Measurements from ENCODE around the gene MUC21. TPM values are rescaled to one million over a fixed set of nuclear protein-coding genes. Genes with fewer than 3 reads are reported as not detected.
A peak's percentile ranks its signal among the peaks of the same experiment; 100 is the strongest.

Gene MUC21
- total and polyA plus RNA-seq, 12 donors: 0.09 TPM; not detected in 11

DNA sequence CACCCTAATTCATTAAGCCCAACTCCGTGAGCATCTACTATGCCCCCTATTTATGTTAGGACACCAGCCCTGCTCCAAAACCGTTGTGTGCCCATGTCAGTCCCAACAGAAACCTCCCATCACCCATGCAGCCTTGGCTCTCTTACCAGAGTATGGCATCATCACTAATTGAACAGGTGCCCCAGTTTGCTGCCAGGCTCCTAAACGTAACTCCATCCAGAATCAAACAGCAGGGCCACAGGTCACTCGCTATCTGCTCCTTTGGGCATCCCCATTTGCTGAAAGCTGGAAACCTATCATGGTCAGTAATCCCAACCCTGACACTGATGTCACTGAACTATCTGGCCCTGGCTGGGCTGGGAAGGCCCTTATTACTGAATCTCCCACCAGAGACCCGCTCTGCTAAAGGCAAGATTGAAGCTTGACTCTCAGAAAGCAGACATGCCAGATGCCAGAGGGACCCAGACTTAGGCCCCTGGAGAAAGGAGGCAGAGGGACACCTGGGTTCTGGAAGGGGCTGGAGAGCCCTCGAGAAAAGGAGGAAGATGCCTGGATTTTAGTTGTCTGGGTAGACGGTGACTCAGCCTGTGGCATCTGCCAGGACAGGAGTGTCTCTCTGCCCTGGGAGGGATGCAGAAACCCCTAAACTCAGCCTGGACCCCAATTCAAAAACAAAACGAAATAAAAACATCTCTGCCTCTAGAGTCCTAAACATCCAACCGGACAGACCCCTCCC is 28.7 kb upstream of the MUC21 start:
- Histone ChIP-seq H3K4me3 (peak overlapping the region in 9 of 10 donors; percentile 30 to 60 (median 51)), H3K4me1 (peaks cover 0 to 18% (median 14%) of the 10 kb centered on the region in 9 donors), H3K9me3 (no peaks in the 10 kb centered on the region), H3K36me3 (no peaks in the 10 kb centered on the region), H3K27ac (peak overlapping the region in 5 of 10 donors; percentile 10 to 47 (median 41)), H3K27me3 (peaks cover 0 to 82% (median 5%) of the 10 kb centered on the region in 7 donors)
- no peak for DNase-seq
- TF ChIP-seq, protein P1, sequence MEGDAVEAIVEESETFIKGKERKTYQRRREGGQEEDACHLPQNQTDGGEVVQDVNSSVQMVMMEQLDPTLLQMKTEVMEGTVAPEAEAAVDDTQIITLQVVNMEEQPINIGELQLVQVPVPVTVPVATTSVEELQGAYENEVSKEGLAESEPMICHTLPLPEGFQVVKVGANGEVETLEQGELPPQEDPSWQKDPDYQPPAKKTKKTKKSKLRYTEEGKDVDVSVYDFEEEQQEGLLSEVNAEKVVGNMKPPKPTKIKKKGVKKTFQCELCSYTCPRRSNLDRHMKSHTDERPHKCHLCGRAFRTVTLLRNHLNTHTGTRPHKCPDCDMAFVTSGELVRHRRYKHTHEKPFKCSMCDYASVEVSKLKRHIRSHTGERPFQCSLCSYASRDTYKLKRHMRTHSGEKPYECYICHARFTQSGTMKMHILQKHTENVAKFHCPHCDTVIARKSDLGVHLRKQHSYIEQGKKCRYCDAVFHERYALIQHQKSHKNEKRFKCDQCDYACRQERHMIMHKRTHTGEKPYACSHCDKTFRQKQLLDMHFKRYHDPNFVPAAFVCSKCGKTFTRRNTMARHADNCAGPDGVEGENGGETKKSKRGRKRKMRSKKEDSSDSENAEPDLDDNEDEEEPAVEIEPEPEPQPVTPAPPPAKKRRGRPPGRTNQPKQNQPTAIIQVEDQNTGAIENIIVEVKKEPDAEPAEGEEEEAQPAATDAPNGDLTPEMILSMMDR (IDR thresholded peaks at IDR 0.05): no peak
- intact Hi-C loops (cut with DNase I): no loop called here
- ATAC-seq: peak in 5 of 8 donors; percentile 3 to 40 (median 20)
- 60 to 73% methylated on average over 9 of the region's 9 CpGs for WGBS, 2 donors

DNA sequence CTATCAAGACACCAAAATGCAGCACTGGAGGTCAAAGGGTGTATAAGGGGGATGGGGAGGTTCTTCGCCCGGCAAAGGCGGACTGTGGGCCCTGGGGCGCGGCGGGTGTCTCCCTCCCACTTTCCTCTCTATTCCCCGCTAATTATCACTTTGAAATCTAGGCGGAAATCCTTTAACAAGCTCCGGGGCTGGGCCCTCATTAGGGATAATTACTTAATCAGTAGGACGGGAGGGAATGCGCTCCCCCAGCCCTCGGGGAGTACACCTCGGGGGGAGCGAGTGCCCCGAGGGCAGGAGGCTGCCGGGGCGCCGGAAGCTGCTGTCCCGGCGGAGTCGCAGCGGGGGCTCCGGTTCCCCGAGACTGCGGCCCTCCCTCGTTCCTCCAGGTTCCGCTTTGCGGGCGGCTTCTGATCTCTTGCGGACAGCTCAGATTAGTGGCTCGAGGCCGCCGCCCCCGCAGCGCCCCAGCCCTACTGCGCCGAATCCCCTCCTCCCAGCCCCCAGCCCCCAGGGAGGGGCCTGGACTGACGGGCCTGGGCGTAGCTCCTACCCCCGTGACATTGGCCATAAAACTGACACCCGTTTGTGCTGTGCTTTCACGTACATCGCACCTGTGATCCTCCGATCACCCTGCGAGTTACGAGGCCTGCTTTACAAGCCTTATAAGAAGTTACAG is 28.0 kb upstream of the MUC21 start:
- peak overlapping the region; percentile 25 to 60 (median 50) for H3K4me3 ChIP-seq
- TF ChIP-seq, protein P1 (IDR thresholded peaks at IDR 0.05): no peak

DNA sequence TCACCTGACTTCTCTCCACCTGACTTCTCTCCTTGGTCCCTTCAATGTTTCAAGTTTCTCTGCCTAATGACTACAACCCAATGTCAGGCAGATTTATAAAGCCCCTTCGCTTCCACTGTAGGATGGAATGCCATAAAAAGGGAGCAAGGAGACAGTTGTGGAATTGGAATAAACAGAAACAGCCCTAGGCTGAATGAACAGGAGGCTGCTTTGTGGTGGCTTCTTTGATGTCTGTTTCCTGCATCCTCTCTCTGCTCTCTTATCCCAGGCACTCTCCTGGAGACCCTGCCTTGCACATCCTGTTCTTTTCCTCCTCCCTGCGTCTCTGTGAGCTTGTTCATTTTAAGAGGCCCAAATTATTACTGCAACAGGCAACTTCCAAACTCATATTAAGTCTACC is 25.8 kb upstream of the MUC21 start:
- 74 to 77% methylated on average over 2 of the region's 2 CpGs for WGBS, 2 donors
- intact Hi-C loops (cut with DNase I): no loop called here

More for the DNA sequence above, 28.0 kb upstream of the MUC21 start:
- DNase-seq (peak; percentile 58 to 62), ATAC-seq (peak; percentile 79 to 94 (median 88))
- Histone ChIP-seq H3K36me3 (no peaks in the 10 kb centered on the region), H3K27me3 (peaks cover 0 to 85% (median 5%) of the 10 kb centered on the region in 7 donors), H3K4me1 (peaks cover 0 to 18% (median 14%) of the 10 kb centered on the region in 9 donors), H3K27ac (peak overlapping the region in 7 of 10 donors; percentile 10 to 47 (median 39)), H3K9me3 (no peaks in the 10 kb centered on the region)
- 7 to 10% methylated on average over 46 of the region's 46 CpGs for WGBS, 2 donors
- intact Hi-C loops (cut with DNase I): no loop called here

More for the DNA sequence above, 25.8 kb upstream of the MUC21 start:
- DNase-seq (no peak), ATAC-seq (no peak)
- Histone ChIP-seq H3K27me3 (peaks cover 0 to 85% (median 8%) of the 10 kb centered on the region in 7 donors), H3K9me3 (no peaks in the 10 kb centered on the region), H3K27ac (no peak overlapping the region), H3K36me3 (no peaks in the 10 kb centered on the region), H3K4me3 (no peak overlapping the region), H3K4me1 (peaks cover 0 to 18% (median 14%) of the 10 kb centered on the region in 9 donors)
- TF ChIP-seq, protein P1 (IDR thresholded peaks at IDR 0.05): no peak
